OCI-LY1 (cell line): ENCODE data around the gene USP48.
"Not testable (repeated sequence)": the region's sequence is repeated elsewhere in the genome, so short reads cannot be mapped to it uniquely, and the experiment has no call there.

ENCODE experiments used
- CTCF ChIP-seq: fragments of 200-600 bp; sonication (generic), shearing (Covaris generic); IDR thresholded peaks from 2 replicates; pipeline ENCODE4 v1.5.1; 2017; ENCODE audit warnings: mild to moderate bottlenecking, antibody characterized with exemption, low read length, moderate library complexity, mixed read lengths
- EZH2 ChIP-seq: fragments of 200-600 bp; sonication (generic), shearing (Covaris generic); IDR thresholded peaks from 2 replicates; pipeline ENCODE4 v1.8.0; 2017; ENCODE audit warnings: borderline replicate concordance, mixed run types, mild to moderate bottlenecking, antibody characterized with exemption, low read length, moderate library complexity, mixed read lengths

- not testable (repeated sequence) for TF ChIP-seq CTCF, EZH2
These were observed 151.4 kb downstream of the USP48 start for GRCh38 chr1:21631590-21631943.
